Ovary (tissue), 9 donors: ENCODE results near the gene PDE1A. TPM values are rescaled to one million over a fixed set of nuclear protein-coding genes. Genes with fewer than 3 reads are reported as not detected.

Experiments used
- DNase-seq, 5 donors: peaks; one replicate each; pipeline ENCODE4 v3.0.0-alpha.2; 2019 to 2020
- H3K27ac ChIP-seq, 2 donors: fragments of 200-600 bp; one replicate each; pipeline versions ENCODE4 v1.5.1 to v1.8.0; 2019 to 2022
- H3K27me3 ChIP-seq: fragments of 200-600 bp; one replicate; pipeline ENCODE4 v1.8.0; 2022
- H3K36me3 ChIP-seq: fragments of 200-600 bp; sonication (generic); one replicate; pipeline ENCODE4 v1.5.1; 2019
- H3K4me1 ChIP-seq: one replicate; pipeline ENCODE4 v1.8.1; 2013; ENCODE audit warnings: mild to moderate bottlenecking, moderate library complexity; ENCODE audit not compliant: insufficient read depth
- H3K4me3 ChIP-seq: fragments of 200-600 bp; sonication (generic); one replicate; pipeline ENCODE4 v1.5.1; 2017
- H3K9me3 ChIP-seq, 2 donors: fragments of 200-600 bp in 1 of 2; sonication (generic) in 1 of 2; one replicate each; pipeline versions ENCODE4 v1.5.1 to v1.8.1; 2013 to 2019; ENCODE audit warnings: mild to moderate bottlenecking in 1 of 2, moderate library complexity in 1 of 2
- CTCF ChIP-seq, 3 donors: fragments of 450-650 bp in 2 of 3; fragments of 200-600 bp in 1 of 3; IDR thresholded peaks; one replicate each; pipeline versions ENCODE4 v1.5.1 to v1.8.0; 2016 to 2022; ENCODE audit warnings: antibody characterized with exemption in 3 of 3, mild to moderate bottlenecking in 1 of 3
- EP300 ChIP-seq: sonication (generic); formaldehyde crosslinking; IDR thresholded peaks from one replicate; pipeline ENCODE4 v1.6.1; 2017; ENCODE audit warnings: antibody characterized with exemption
- POLR2A ChIP-seq: fragments of 450-650 bp; IDR thresholded peaks from one replicate; pipeline ENCODE4 v1.6.1; 2017; ENCODE audit warnings: antibody characterized with exemption, mild to moderate bottlenecking, moderate library complexity
- WGBS, 3 donors: extraction: QIAGEN DNeasy Blood & Tissue Kit in 1 of 3; methylation state at CpG; one replicate each; pipeline versions ENCODE4 v1.1.5 to v1.1.7; 2013 to 2017; 5-methylcytosine and 5-hydroxymethylcytosine counted together
- intact Hi-C, 4 donors: fragments of 100-400 bp; cut with DNase I; formaldehyde crosslinking; loops; one replicate each; pipeline versions ENCODE4 v1.11.0 to v1.15.1; 2022 to 2023
- polyA plus RNA-seq, 2 donors: library from polyadenylated mRNA; stranded (reverse); fragments of 200-250 nt in 1 of 2; fragments of 350-450 nt in 1 of 2; fragmentation: Illumina TruSeq in 1 of 2; extraction: RNeasy Lipid Tissue Mini Kit (QIAGEN cat#74804) in 1 of 2; gene quantifications; one replicate each; pipeline ENCODE4 v1.2.3, GENCODE V29; 2013 to 2014
- total RNA-seq, 7 donors: library from RNA; depleted of rRNA in 2 of 7; stranded (reverse); fragments of >200 nt in 2 of 7; fragmentation: NEBNext Ultra II Directional in 3 of 7; extraction: Animal tissue kit (Norgen Biotek cat#: 25700) in 3 of 7; gene quantifications; one replicate each; pipeline versions ENCODE4 v1.1.0 to v1.2.4, GENCODE V29; 2016 to 2023
- donor health status: DM: no; HTN: no; CAD: no; lungs with moderate emphysema.
- donor health status: DM: no; HTN: no; CAD: no.
- donor health status: Bipolar disorder and iron deficiency.
- donor health status: DM: yes; HTN: yes; CAD: no.
- donor health status: DM: no; HTN: no; CAD: no.
- donor health status: DM: yes; HTN: yes; CAD: no.

Gene PDE1A
- total and polyA plus RNA-seq, 9 donors = 2.9 to 17.8 (median 8.4) TPM

GRCh38 chr2:182103526-182103925, 323.3 kb downstream of the PDE1A start:
- no peaks in the 10 kb centered on the region for H3K4me1 ChIP-seq
- no peak for DNase-seq
- no peaks in the 10 kb centered on the region for H3K27me3 ChIP-seq
- intact Hi-C loops = no loop called here
- H3K27ac ChIP-seq = no peak overlapping the region
- 72 to 77% (median 73%) methylated on average over 5 of the region's 5 CpGs for WGBS, 3 donors
- TF ChIP-seq CTCF (IDR thresholded peaks at IDR 0.05) = no peak
- TF ChIP-seq POLR2A = no peak
- no peak for TF ChIP-seq EP300
- H3K4me3 ChIP-seq = no peak overlapping the region
- H3K9me3 ChIP-seq = no peaks in the 10 kb centered on the region
- H3K36me3 ChIP-seq = no peaks in the 10 kb centered on the region

GRCh38 chr2:182101263-182101662, 325.6 kb downstream of the PDE1A start:
- H3K27ac ChIP-seq = no peak overlapping the region
- DNase-seq = no peak
- intact Hi-C loops = no loop called here
- H3K9me3 ChIP-seq = no peaks in the 10 kb centered on the region
- TF ChIP-seq POLR2A (no peak), CTCF (IDR thresholded peaks at IDR 0.05) (no peak), EP300 (no peak)
- H3K27me3 ChIP-seq = no peaks in the 10 kb centered on the region
- no peak overlapping the region for H3K4me3 ChIP-seq
- H3K4me1 ChIP-seq = no peaks in the 10 kb centered on the region
- no peaks in the 10 kb centered on the region for H3K36me3 ChIP-seq

- H3K4me3 ChIP-seq = no peak overlapping the region
- no peak for TF ChIP-seq EP300
- TF ChIP-seq POLR2A = no peak
- no peak for TF ChIP-seq CTCF (IDR thresholded peaks at IDR 0.05)
- H3K27ac ChIP-seq = no peak overlapping the region
- 87 to 93% (median 91%) methylated on average over 1 of the region's 1 CpG for WGBS, 3 donors
- no peaks in the 10 kb centered on the region for H3K36me3 ChIP-seq
- DNase-seq = no peak
- intact Hi-C loops = no loop called here
- H3K9me3 ChIP-seq = no peaks in the 10 kb centered on the region
- H3K4me1 ChIP-seq = no peaks in the 10 kb centered on the region
- H3K27me3 ChIP-seq = no peaks in the 10 kb centered on the region
Observed at GRCh38 chr2:182098648-182099047, 328.2 kb downstream of the PDE1A start.

GRCh38 chr2:182097571-182098164, 329.2 kb downstream of the PDE1A start:
- Histone ChIP-seq H3K27me3 (no peaks in the 10 kb centered on the region), H3K9me3 (no peaks in the 10 kb centered on the region), H3K36me3 (no peaks in the 10 kb centered on the region), H3K27ac (no peak overlapping the region), H3K4me1 (no peaks in the 10 kb centered on the region), H3K4me3 (no peak overlapping the region)
- no peak for TF ChIP-seq EP300
- TF ChIP-seq CTCF (IDR thresholded peaks at IDR 0.05) = no peak
- no peak for TF ChIP-seq POLR2A
- intact Hi-C loops = no loop called here
- WGBS, 3 donors = 77 to 86% (median 82%) methylated on average over 2 of the region's 2 CpGs
- no peak for DNase-seq

- 6 to 7% (median 6%) methylated on average over 3 of the region's 3 CpGs for WGBS, 3 donors
- Histone ChIP-seq H3K4me1 (peaks cover 5% of the 10 kb centered on the region), H3K4me3 (no peak overlapping the region), H3K27me3 (no peaks in the 10 kb centered on the region), H3K36me3 (no peaks in the 10 kb centered on the region), H3K27ac (no peak overlapping the region), H3K9me3 (no peaks in the 10 kb centered on the region)
- intact Hi-C loops = no loop called here
- DNase-seq = no peak
- TF ChIP-seq CTCF (IDR thresholded peaks at IDR 0.05) (no peak), EP300 (no peak), POLR2A (no peak)
Observed at GRCh38 chr2:182090486-182090885, 336.4 kb downstream of the PDE1A start.
